ENCODE data around the gene CNOT3.
A peak's percentile ranks its signal among the peaks of the same experiment; 100 is the strongest.
"Not testable (repeated sequence)": the region's sequence is repeated elsewhere in the genome, so short reads cannot be mapped to it uniquely, and the experiment has no call there.

CNOT3 gene

DNA sequence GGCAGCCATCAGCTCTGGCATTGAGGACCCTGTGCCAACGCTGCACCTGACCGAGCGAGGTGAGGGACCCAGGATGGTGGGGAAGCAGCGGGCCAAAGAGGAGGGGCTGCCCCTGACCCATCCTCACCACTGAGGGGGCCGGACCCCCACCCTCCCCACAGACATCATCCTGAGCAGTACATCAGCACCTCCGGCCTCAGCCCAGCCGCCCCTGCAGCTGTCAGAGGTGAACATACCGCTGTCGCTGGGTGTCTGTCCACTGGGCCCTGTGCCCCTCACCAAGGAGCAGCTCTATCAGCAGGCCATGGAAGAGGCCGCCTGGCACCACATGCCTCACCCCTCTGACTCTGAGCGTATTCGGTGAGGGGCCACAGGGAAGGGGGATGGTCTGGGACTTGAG lies 14.7 kb downstream of the CNOT3 start:
- no peak for DNase-seq

DNA sequence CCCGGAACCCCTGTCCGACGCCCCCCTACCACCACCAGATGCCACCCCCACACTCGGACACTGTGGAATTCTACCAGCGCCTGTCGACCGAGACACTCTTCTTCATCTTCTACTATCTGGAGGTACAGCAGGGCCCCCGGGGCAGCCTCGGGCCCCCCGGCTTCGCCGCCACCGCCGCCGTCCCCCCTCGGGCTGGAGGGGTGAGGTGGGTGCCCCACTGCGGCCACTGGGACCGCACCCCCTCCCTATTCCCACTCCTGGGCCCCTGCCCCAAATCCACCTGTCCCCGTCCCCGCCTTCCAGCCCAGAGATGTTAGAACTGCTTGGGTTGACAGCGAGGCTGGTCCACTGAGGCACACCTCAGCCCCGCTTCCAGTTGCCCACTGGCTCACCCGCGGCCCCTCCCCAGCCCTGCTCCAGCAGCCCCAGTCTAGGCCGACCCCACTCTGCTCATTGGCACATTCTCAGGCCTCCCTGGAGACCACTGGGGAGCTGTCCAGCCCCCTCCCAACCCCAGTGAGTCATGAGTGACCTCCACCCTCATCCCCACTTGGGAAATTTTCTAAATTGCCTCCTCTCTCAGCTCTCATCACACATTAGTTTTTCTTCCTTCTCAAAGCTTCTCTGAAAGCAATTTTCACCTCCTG lies 15.4 kb downstream of the CNOT3 start:
- DNase-seq, result no peak

DNA sequence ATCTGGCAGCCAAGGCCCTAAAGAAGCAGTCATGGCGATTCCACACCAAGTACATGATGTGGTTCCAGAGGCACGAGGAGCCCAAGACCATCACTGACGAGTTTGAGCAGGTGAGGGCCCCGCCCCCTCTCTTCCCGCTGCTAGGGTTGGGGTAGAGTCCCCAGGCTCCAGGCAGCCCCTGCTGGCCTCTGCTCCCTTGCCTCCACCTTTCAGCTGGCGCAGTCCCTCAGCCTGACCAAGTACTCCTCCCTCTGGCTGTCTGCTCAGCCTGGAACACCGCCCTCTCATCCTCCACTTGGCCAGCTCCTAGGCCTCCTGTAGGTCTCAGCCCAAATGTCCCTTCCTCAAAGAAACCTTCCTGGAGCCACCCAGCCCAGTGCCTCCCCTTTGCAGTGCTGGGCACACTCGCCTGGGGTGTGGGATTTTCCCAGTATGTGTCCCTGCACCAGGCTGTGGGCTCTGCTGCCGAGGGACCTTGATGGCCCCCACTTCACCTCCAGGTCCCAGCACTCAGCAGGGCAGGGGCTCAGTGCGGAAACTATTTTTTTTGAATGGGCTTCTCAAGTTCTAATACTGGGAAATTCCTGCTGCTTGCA lies 16.3 kb downstream of the CNOT3 start:
- no peak for DNase-seq

- DNase-seq, result no peak
Observed at GRCh38 chr19:54154603-54155345, 17.2 kb downstream of the CNOT3 start.

- DNase-seq, result no peak
Observed at GRCh38 chr19:54155694-54156093, 18.1 kb downstream of the CNOT3 start.

DNA sequence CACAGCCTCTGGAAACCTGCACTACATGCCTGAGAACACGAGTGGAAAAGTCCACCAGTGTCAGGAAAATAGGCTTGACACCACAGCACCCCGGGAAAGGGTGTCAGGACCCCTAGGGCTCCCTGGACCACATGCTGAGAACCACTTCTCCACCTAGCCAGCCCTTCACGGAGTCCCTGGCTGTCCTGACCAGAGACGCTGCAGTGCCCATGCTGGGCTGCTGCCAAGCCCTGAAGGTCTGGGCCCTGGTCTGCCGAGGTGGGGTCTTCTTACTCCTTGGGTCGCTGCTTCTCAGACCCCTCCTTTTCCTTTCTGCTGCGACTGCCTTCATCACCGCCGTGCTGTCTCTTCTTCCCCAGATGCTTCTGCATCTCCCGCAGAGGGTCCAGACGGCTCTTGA lies 18.9 kb downstream of the CNOT3 start:
- no peak for DNase-seq

DNA sequence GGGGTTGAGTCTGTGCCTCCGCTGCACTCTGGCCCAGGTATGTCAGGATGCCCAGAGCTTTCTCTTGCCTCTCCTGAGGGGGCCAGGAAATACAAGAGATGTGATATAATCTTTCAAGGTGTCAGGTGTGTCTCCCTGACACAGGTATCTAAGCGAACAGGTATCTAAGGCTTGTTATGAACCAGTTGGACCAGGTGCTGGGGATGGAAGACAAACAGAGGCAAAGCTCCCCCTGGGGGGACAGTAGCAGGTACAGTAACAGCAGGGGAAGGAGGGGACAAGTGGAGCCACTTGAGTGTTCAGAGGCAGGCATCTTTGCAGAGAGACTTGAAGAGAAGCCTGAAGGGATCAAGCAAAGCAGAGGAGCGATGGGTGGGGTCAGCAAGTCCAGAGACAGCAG lies 19.4 kb downstream of the CNOT3 start:
- no peak for DNase-seq

GRCh38 chr19:54158812-54159351 lies 21.3 kb downstream of the CNOT3 start:
- no peak for DNase-seq

GRCh38 chr19:54159352-54160181 lies 22.0 kb downstream of the CNOT3 start, which contains the start of gene LENG1:
TSS of gene LENG1 (minus strand) at chr19:54159721. CDS start at chr19:54159695, 26 bp downstream.
- DNase-seq, result peak; percentile 100

- DNase-seq, result no peak
Observed at GRCh38 chr19:54160182-54160811, 22.7 kb downstream of the CNOT3 start.

DNA sequence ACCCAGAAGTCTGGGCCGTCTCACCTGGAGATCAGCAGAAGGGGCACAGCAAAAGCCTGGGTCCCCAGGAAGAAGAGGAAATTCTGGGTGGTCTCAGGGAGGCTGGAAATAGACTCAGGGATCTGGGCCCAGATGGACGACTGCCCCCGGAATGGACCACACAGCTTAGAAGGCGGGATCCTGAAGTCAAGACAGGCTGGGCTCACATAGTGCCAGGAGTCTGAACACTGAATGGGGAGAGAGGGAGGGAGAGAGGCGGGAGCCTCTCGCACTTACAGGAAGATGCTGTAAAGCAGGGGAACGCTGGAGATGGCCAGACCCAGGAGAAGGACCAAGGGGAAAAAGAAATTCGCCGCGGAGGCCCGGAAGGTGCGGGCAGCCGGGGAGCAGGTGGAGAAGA lies 23.3 kb downstream of the CNOT3 start:
- no peak for DNase-seq

- peak; percentile 80 for DNase-seq
Observed at GRCh38 chr19:54162241-54162805, 24.8 kb downstream of the CNOT3 start.

- no peak for DNase-seq
Observed at GRCh38 chr19:54162884-54163283, 25.3 kb downstream of the CNOT3 start.

- DNase-seq, result no peak
Observed at GRCh38 chr19:54164369-54165068, 27.0 kb downstream of the CNOT3 start.

GRCh38 chr19:54165222-54165621 lies 27.7 kb downstream of the CNOT3 start:
- DNase-seq, result no peak

DNA sequence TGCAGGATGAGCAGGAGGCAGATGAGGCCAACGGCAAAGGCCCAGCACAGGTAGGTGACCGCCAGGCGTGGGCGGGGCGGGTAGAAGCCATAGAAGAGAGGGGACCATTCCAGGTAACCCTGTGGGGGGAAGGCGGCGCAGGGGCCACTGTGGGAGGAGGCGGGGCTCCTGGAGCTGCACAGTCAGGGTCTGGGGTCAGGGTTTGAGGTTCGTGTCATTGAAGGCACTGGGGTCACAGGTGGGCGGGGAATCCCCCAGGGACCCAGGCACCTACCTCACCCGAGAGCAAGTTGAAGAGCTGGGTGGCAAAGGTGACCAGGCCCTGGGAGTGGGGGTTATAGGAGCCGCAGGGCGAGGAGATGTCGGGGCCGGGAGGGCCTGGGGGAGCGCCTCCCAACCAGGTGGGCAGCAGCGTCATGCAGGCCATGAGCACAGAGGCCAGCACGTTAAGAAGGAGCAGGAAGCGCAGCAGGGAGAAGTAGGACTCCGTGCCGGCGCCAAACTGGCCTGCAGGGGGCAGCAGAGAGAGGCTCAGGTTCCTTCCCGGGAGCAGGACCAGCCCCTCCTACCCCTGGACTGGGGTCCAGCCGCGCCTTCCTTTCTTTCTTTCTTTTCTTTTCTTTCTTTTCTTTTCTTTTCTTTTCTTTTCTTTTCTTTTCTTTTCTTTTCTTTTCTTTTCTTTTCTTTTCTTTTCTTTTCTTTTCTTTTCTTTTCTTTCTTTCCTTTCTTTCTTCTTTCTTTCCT lies 30.8 kb downstream of the CNOT3 start:
- DNase-seq, result peak; percentile 78

DNA sequence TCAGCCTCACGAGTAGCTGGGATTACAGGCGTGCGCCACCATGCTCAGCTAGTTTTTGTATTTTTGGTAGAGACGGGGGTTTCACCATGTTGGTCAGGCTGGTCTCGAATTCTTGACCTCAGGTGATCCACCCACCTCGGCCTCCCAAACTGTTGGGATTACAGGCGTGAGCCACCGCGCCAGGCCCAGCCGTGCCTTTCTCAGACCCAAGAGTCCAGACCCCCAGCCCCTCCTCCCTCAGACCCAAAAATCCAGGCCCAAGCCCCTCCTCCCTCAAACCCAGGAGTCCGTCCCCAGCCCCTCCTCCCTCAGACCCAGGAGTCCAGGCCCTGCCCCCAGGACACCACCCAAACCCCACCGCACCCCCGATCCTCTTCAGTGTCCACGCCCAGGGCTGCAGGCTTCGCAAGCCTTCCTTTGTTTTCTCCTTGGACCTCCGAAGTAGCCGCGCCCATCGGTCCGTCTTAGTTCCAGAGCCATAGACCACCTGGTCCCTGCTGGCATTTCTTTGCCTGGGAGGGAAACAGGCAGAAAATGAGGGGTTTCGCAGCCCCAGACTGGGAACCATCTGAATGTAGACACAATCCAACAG lies 31.7 kb downstream of the CNOT3 start:
- DNase-seq, result no peak

- DNase-seq, result not testable (repeated sequence)
Observed at GRCh38 chr19:54171736-54172431, 34.3 kb downstream of the CNOT3 start.
